CMK (cell line): ENCODE measurements around the gene TMEM92.
A peak's percentile ranks its signal among the peaks of the same experiment; 100 is the strongest.
"Not testable (repeated sequence)": the region's sequence is repeated elsewhere in the genome, so short reads cannot be mapped to it uniquely, and the experiment has no call there.

Source experiments
- DNase-seq: peaks from one replicate; pipeline ENCODE4 v3.0.0-alpha.2; 2010; ENCODE audit warnings: low read depth

Gene TMEM92

DNA sequence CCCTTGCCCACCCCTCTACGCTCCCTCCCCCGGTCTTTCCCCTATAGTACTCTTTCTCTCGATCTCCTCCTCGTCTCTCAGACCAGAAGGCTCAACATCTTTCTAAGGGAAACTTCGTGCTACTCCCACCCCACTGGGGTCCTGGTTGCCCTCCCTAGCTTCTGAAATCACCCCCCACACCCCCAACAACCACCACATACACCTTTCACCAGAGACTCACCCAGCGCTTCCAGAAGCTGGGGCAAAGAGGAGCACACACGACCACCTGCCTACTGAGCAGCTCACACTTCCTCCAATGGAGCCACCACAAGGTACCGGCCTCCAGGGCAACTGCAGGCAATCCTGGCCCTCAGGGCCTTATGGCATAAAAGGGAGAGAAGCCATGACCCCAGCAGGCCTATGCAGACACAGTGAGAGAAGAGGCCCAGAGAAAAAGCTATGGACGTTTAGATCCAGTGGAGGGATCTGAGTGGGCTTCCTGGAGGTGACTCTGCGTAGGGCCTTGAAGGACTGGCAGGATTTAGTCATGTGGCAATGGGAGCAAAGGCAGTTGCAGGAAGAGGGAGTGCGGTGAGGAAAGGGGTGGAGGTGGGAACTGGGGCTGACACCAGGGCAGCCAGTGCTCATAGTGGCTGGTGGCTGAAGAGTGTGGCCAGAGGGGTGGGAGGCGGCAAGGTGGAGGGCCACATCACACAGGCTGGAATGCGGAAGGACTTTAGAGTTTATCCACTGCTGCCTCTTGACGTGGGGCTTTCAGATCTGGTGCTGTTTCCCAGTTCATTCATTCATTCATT, 12.1 kb upstream of the TMEM92 start:
- DNase-seq = no peak

- DNase-seq = no peak
Measured at GRCh38 chr17:50263331-50264262, 10.7 kb upstream of the TMEM92 start.

DNA sequence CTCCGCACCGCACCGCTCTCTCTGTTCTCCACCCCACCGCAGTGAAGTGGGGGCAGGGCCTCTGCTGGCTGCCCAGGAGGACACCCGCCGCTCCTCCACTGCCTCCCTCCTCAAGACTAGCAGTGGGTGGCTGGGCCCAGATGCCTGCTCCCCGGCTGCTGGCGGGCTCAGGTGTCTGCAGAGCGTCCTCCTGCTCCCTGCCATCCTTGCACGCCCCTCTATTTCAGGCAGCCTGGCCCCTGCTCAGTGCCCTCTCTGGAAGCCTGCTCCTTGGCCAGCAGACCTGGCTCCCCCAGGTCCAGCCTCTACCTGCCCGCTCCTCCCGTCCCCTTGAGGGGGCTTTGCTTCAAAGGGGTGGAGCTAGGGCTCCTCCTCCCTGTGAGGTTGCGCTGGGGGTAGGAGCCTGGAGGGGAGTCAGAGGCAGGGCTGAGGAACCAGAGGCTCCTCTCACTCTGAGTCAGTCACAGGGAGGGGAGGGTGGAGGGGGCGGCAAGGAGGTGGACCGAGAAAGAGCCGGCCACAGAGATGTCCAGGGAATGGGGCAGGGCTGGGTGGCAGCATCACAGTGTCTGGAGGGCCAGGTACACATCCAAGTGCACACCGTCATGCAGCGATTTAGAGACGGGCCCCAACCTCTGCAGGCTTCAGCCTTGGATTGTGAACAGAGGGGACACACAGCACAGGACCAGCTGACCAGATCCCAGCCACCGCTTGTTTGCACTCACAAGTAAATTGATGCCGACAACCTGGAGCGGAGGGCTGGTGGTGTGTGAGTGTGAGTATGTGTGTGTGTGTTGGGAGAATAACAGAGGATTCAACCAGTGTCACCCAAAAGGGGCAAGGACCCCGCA, 9.8 kb upstream of the TMEM92 start:
- no peak for DNase-seq

DNA sequence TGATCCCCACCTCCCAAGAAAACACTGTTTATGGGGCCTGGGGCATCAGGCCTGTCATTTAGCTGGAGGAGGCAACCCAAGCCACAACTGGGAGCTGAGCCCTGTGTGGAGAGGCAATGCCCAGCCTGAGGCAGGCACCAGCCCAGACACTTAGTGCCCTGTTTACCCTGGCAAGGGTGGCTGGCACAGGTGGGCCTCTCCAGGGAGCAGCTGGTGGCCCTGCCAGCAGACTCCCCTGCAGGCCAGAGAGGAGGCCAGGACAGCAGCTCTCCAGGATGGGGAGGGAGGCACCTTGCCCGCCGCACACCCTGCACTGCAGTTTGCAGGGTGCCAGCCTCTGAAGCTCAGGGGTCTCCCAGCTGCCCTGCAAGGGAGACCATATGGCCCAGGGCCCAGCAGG, 9.1 kb upstream of the TMEM92 start:
- DNase-seq = no peak

GRCh38 chr17:50265690-50266315, 8.5 kb upstream of the TMEM92 start:
- DNase-seq = no peak

- no peak for DNase-seq
Measured at GRCh38 chr17:50266384-50267073, 7.7 kb upstream of the TMEM92 start.

DNA sequence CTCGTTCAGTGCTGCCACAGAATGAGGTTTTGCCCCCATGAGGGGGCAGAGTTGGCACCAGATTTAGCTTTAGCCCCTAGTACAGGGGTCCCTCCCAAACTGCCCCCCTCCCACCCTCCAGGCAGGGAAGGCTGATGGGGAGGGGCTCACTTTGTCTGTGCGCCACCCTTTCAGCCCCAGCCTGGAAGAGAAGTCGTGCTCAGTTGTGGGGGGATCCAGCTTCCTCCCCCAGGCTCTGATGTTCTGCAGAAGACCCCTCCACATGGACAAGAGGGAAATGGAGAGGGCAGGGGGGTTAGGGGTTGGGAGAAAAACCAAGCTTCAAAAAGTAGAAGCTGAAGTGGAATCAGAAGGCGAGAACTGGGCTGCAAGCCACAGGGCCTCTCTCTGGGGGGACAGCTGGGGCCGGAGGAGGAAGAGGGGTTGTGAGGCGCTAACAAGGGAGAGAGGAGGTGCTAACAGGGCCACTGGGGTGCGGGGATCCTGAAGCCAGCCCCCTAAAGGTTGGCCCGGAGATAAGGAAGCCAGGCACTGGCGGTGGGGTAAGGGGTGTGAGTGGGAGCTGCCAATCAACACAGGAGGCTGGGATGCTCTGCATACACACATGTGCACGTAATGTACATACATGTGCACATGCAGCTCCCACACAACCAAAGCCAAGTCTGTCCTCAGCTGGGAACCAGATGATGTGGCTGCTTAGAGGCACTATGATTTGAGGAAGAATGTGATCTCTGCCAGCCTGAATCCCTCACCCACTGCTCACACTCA, 7.0 kb upstream of the TMEM92 start:
- no peak for DNase-seq

GRCh38 chr17:50268026-50268425, 6.2 kb upstream of the TMEM92 start:
- DNase-seq = no peak

GRCh38 chr17:50268743-50269275, 5.5 kb upstream of the TMEM92 start:
- no peak for DNase-seq

- DNase-seq = peak; percentile 21
Measured at GRCh38 chr17:50269477-50270434, 4.5 kb upstream of the TMEM92 start.

GRCh38 chr17:50270435-50271362, 3.6 kb upstream of the TMEM92 start:
- no peak for DNase-seq

DNA sequence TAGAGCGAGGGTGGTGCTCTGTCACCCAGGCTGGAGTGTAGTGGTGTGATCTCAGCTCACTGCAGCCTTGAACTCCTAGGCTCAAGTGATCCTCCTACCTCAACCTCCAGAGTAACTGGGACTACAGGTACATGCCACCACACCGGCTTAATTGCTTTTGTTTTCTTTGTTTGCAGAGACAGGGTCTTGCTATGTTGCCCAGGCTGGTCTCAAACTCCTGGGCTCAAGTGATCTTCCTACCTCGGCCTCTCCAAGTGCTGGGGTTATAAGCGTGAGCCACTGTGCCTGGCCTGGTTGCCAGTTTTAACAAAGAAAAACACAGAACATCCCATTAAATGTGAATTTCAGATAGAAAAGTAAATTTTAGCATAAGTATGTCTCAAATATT, 2.9 kb upstream of the TMEM92 start:
- not testable (repeated sequence) for DNase-seq

GRCh38 chr17:50272246-50272645, 2.0 kb upstream of the TMEM92 start:
- no peak for DNase-seq

DNA sequence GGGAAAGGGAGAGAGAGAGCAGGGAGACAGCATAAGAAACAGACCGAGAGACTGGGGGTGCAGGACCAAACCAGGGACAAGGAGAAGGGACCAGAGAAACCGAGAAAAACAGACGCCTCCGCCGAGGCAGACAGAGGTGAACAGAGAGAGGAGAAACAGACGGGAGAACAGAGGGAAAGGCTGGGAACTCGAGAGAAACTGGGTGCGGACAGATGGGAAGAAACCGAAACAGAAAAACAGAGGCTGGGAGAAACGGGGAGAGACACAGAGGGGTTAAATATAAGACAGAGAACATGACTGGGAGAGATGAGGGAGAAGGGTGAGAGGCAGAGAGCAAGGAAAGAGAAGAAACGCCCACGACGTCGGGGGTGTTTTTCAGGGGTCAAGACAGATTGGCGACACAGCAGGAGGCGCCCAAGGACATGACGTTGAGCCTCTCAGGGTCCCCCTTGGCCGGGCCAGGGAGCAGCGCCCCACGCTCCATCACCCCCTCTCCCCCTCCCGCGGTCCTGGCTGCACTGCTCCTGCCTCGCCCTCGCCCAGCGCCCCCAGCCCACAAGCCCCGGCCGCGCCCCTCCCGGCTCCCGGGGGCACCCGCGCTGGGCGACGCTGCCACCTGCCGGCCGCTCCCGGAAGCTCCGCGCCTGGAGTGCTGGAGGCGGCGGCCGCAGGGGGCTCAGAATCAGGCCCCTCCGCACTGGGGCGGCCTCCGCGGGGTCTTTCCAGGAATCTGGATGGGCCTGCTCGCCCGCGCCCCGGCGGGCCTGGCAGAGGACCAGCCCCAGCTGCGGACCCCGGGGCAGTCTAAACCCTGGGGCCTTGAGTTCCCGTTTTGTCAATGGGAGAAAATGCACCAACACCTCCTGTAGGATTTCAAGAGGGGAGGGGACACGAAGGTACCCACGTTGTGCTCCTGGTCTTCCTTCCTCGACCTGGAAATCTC, 1.3 kb upstream of the TMEM92 start:
- no peak for DNase-seq

- no peak for DNase-seq
Measured at GRCh38 chr17:50273654-50274040, 619 bp upstream of the TMEM92 start.

- no peak for DNase-seq
Measured at GRCh38 chr17:50274897-50275221, 593 bp downstream of the TMEM92 start.

GRCh38 chr17:50275279-50275678, 1.0 kb downstream of the TMEM92 start:
- DNase-seq = no peak
